SU-DHL-6 (cell line): ENCODE results near the gene ACKR3.

ENCODE experiments used
- H2AFZ ChIP-seq: fragments of 200-600 bp; sonication (generic); 2 replicates; pipeline ENCODE4 v1.6.1; 2014; ENCODE audit warnings: low read depth, mild to moderate bottlenecking, moderate library complexity, mixed read lengths, antibody characterized with exemption, low read length; ENCODE audit not compliant: severe bottlenecking
- H3F3A ChIP-seq: fragments of 200-600 bp; shearing (Covaris generic); 2 replicates; pipeline ENCODE4 v1.6.0; 2016; ENCODE audit warnings: antibody characterized with exemption, mild to moderate bottlenecking; ENCODE audit not compliant: insufficient read depth
- H3K27ac ChIP-seq: fragments of 200-600 bp; sonication (generic); 2 replicates; pipeline ENCODE4 v1.5.1; 2016; ENCODE audit warnings: low read depth, mild to moderate bottlenecking, low read length, moderate library complexity, mixed read lengths
- H3K27me3 ChIP-seq: fragments of 200-600 bp; sonication (generic), shearing (Covaris generic); 2 replicates; pipeline ENCODE4 v1.6.0; 2014; ENCODE audit warnings: mild to moderate bottlenecking, low read length
- H3K36me3 ChIP-seq: fragments of 200-600 bp; sonication (generic); 2 replicates; pipeline ENCODE4 v1.6.1; 2014; ENCODE audit warnings: mild to moderate bottlenecking, low read length, mixed read lengths
- H3K4me2 ChIP-seq: fragments of 300-600, 200-600 bp; shearing (Covaris generic), sonication (generic); 2 replicates; pipeline ENCODE4 v1.6.0; 2014; ENCODE audit warnings: low read length, low read depth, mild to moderate bottlenecking; ENCODE audit not compliant: poor library complexity, severe bottlenecking
- H3K4me3 ChIP-seq: fragments of 200-600 bp; sonication (generic); 2 replicates; pipeline ENCODE4 v1.5.1; 2014; ENCODE audit warnings: antibody characterized with exemption, low read length, mild to moderate bottlenecking, mixed read lengths; ENCODE audit not compliant: insufficient read depth, poor library complexity, severe bottlenecking
- H3K79me2 ChIP-seq: fragments of 200-600 bp; sonication (generic); 2 replicates; pipeline ENCODE4 v1.6.1; 2014; ENCODE audit warnings: mild to moderate bottlenecking, low read length, moderate library complexity; ENCODE audit not compliant: insufficient read depth
- H3K9ac ChIP-seq: fragments of 200-600 bp; sonication (generic); 2 replicates; pipeline ENCODE4 v1.7.0; 2014; ENCODE audit warnings: mild to moderate bottlenecking, low read length
- H3K9me2 ChIP-seq: fragments of 200-600 bp; sonication (generic); replicated peaks from 2 replicates; pipeline ENCODE4 v1.6.1; 2014; ENCODE audit warnings: low read length; ENCODE audit not compliant: insufficient read depth
- H3K9me3 ChIP-seq: fragments of 200-600 bp; sonication (generic); 2 replicates; pipeline ENCODE4 v1.6.1; 2014; ENCODE audit warnings: low read length, mixed read lengths; ENCODE audit not compliant: insufficient read depth
- H4K20me1 ChIP-seq: fragments of 200-600 bp; sonication (generic); 2 replicates; pipeline ENCODE4 v1.6.1; 2014; ENCODE audit warnings: low read depth, mild to moderate bottlenecking, antibody characterized with exemption, low read length, moderate library complexity, mixed read lengths
- EZH2phosphoT487 ChIP-seq: fragments of 200-600 bp; sonication (generic), shearing (Covaris generic); conservative IDR thresholded peaks from 2 replicates; pipeline ENCODE4 v1.6.1; 2018; ENCODE audit warnings: mild to moderate bottlenecking, antibody characterized with exemption, low read length, moderate library complexity, mixed read lengths
- TF ChIP-seq, protein P1 (sequence below): fragments of 200-600 bp; sonication (generic); IDR thresholded peaks from one replicate; pipeline ENCODE4 v1.5.1; 2017; ENCODE audit warnings: antibody characterized with exemption, mild to moderate bottlenecking, low read length, moderate library complexity; ENCODE audit not compliant: insufficient read depth, poor library complexity, severe bottlenecking

ACKR3 gene

DNA sequence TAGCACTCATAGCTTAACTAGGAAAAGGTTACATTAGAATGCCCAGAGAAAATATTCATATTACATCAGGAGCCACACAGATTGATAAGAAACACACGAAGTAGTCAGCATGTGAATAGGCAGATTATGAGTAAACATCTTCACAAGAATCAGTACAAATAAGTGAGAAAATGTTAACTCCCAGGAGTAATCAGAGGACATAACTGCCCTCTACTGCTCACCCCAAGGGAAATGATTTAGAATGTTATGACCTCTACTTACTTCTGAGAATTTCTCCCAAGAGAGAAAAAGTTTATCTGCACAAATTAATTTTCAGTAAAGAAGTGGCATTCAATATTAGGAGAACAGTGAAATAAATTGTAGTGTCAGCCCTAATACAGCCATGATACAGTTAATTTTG is 39.1 kb upstream of the ACKR3 start:
- no peak overlapping the region for H2AFZ ChIP-seq
- no peaks in the 10 kb centered on the region for H3K79me2 ChIP-seq
- no peaks in the 10 kb centered on the region for H3K27me3 ChIP-seq
- no peak overlapping the region for H3K9ac ChIP-seq
- no peaks in the 10 kb centered on the region for H3F3A ChIP-seq
- H3K9me3 ChIP-seq: no peaks in the 10 kb centered on the region
- no peak overlapping the region for H3K4me3 ChIP-seq
- no peaks in the 10 kb centered on the region for H3K36me3 ChIP-seq
- H3K27ac ChIP-seq: no peak overlapping the region
- TF ChIP-seq, protein P1, sequence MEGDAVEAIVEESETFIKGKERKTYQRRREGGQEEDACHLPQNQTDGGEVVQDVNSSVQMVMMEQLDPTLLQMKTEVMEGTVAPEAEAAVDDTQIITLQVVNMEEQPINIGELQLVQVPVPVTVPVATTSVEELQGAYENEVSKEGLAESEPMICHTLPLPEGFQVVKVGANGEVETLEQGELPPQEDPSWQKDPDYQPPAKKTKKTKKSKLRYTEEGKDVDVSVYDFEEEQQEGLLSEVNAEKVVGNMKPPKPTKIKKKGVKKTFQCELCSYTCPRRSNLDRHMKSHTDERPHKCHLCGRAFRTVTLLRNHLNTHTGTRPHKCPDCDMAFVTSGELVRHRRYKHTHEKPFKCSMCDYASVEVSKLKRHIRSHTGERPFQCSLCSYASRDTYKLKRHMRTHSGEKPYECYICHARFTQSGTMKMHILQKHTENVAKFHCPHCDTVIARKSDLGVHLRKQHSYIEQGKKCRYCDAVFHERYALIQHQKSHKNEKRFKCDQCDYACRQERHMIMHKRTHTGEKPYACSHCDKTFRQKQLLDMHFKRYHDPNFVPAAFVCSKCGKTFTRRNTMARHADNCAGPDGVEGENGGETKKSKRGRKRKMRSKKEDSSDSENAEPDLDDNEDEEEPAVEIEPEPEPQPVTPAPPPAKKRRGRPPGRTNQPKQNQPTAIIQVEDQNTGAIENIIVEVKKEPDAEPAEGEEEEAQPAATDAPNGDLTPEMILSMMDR: no peak
- no peak for TF ChIP-seq EZH2phosphoT487
- H3K4me2 ChIP-seq: no peak overlapping the region
- no peaks in the 10 kb centered on the region for H3K9me2 ChIP-seq
- H4K20me1 ChIP-seq: no peaks in the 10 kb centered on the region

DNA sequence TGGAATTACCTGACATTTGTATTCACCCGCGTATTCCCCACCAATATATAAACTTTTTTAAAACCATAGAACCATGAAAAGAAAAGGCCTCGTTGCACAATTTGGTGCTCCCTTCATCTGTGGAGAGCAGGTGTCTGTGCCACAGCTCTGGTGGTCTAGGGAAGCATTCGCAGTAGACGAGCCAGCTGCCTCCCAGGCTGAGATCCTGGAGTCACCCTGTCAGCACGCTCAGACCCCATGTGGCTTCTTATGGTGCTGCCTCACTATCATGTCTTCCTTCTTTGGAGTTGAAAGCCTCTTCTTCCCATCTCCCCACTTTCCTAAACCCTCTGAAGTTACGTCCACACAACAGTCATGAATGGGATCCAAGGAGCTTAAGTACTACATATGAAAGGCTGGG is 38.4 kb upstream of the ACKR3 start:
- no peak overlapping the region for H3K4me2 ChIP-seq
- H4K20me1 ChIP-seq: no peaks in the 10 kb centered on the region
- no peaks in the 10 kb centered on the region for H3K79me2 ChIP-seq
- H2AFZ ChIP-seq: no peak overlapping the region
- no peaks in the 10 kb centered on the region for H3K36me3 ChIP-seq
- no peak overlapping the region for H3K4me3 ChIP-seq
- no peaks in the 10 kb centered on the region for H3K9me3 ChIP-seq
- H3F3A ChIP-seq: no peaks in the 10 kb centered on the region
- H3K27ac ChIP-seq: no peak overlapping the region
- no peaks in the 10 kb centered on the region for H3K27me3 ChIP-seq
- H3K9ac ChIP-seq: no peak overlapping the region
- no peak for TF ChIP-seq EZH2phosphoT487
- TF ChIP-seq, protein P1: no peak
- no peaks in the 10 kb centered on the region for H3K9me2 ChIP-seq

DNA sequence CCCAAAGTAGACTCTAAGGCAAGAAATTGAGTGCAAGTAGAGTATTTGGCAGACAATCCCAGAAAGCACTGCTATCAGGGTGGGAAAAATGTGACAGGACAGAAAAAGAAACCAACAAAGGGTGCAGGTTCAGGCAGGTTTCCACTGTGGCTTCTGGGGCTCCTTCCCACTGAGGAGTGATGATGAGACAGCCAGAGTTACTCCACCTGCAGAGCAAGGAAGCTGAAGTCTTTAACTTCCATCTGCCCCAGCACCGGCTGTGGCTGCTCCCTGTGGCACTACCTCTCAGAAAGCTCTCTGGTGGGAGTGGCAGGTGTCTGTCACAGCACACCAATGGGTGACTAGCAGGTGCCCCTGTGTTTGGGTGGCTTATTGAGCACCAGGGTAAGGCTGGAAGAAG is 37.6 kb upstream of the ACKR3 start:
- Histone ChIP-seq H3K9me3 (no peaks in the 10 kb centered on the region), H3K27me3 (no peaks in the 10 kb centered on the region), H3K27ac (no peak overlapping the region), H3K4me2 (no peak overlapping the region), H3K9ac (no peak overlapping the region), H4K20me1 (no peaks in the 10 kb centered on the region), H3F3A (no peaks in the 10 kb centered on the region), H3K4me3 (no peak overlapping the region), H2AFZ (no peak overlapping the region), H3K79me2 (no peaks in the 10 kb centered on the region), H3K9me2 (no peaks in the 10 kb centered on the region), H3K36me3 (no peaks in the 10 kb centered on the region)
- TF ChIP-seq, protein P1: no peak
- TF ChIP-seq EZH2phosphoT487: no peak
